ENCODE results near the gene CLIC4.

The CLIC4 gene

GRCh38 chr1:24726741-24727140 is 18.5 kb upstream of the CLIC4 start:
- ATAC-seq: no peak
- TF ChIP-seq RARB (CRISPR knock-in tag; IDR thresholded peaks at IDR 0.05) (no peak), SNAI2 (CRISPR knock-in tag; IDR thresholded peaks at IDR 0.05) (no peak)

GRCh38 chr1:24727501-24728216 is 17.6 kb upstream of the CLIC4 start:
- TF ChIP-seq RARB (CRISPR knock-in tag; IDR thresholded peaks at IDR 0.05) (no peak), GLIS3 (CRISPR knock-in tag; IDR thresholded peaks at IDR 0.05) (no peak), TSHZ2 (CRISPR knock-in tag; IDR thresholded peaks at IDR 0.05) (no peak), ZFP30 (CRISPR knock-in tag; IDR thresholded peaks at IDR 0.05) (no peak), BACH2 (CRISPR knock-in tag; IDR thresholded peaks at IDR 0.05; ENCODE audit: borderline replicate concordance) (no peak), CSDC2 (CRISPR knock-in tag; IDR thresholded peaks at IDR 0.05) (no peak), ISL1 (CRISPR knock-in tag; IDR thresholded peaks at IDR 0.05) (no peak), TOX (CRISPR knock-in tag; IDR thresholded peaks at IDR 0.05; ENCODE audit: borderline replicate concordance) (no peak), OSR1 (CRISPR knock-in tag; IDR thresholded peaks at IDR 0.05) (no peak), ZNF565 (CRISPR knock-in tag; conservative IDR thresholded peaks at IDR 0.05; ENCODE audit: low read depth) (no peak), ZNF8 (CRISPR knock-in tag; IDR thresholded peaks at IDR 0.05) (no peak), PATZ1 (CRISPR knock-in tag; IDR thresholded peaks at IDR 0.05; ENCODE audit: borderline replicate concordance) (no peak), POU6F1 (CRISPR knock-in tag; IDR thresholded peaks at IDR 0.05; ENCODE audit: borderline replicate concordance, low read depth) (no peak), ARNTL (CRISPR knock-in tag; IDR thresholded peaks at IDR 0.05; ENCODE audit: borderline replicate concordance, low read depth) (no peak), ZFP3 (CRISPR knock-in tag; IDR thresholded peaks at IDR 0.05) (no peak), TCF4 (CRISPR knock-in tag; IDR thresholded peaks at IDR 0.05; ENCODE audit: borderline replicate concordance) (no peak), SNAI2 (CRISPR knock-in tag; IDR thresholded peaks at IDR 0.05) (no peak), ZNF70 (CRISPR knock-in tag; IDR thresholded peaks at IDR 0.05) (no peak), ESRRG (CRISPR knock-in tag; IDR thresholded peaks at IDR 0.05) (no peak)
- ATAC-seq: peak; percentile 87

GRCh38 chr1:24728982-24729381 is 16.3 kb upstream of the CLIC4 start:
- ATAC-seq: no peak
- no peak for TF ChIP-seq TCF4 (CRISPR knock-in tag; IDR thresholded peaks at IDR 0.05; ENCODE audit: borderline replicate concordance)
- TF ChIP-seq ISL1 (CRISPR knock-in tag; IDR thresholded peaks at IDR 0.05): no peak
- no peak for TF ChIP-seq ESRRG (CRISPR knock-in tag; IDR thresholded peaks at IDR 0.05)
- TF ChIP-seq POU6F1 (CRISPR knock-in tag; IDR thresholded peaks at IDR 0.05; ENCODE audit: borderline replicate concordance, low read depth): no peak
- no peak for TF ChIP-seq TSHZ2 (CRISPR knock-in tag; IDR thresholded peaks at IDR 0.05)
- TF ChIP-seq ZNF565 (CRISPR knock-in tag; conservative IDR thresholded peaks at IDR 0.05; ENCODE audit: low read depth): no peak
- TF ChIP-seq ZNF70 (CRISPR knock-in tag; IDR thresholded peaks at IDR 0.05): no peak
- TF ChIP-seq PATZ1 (CRISPR knock-in tag; IDR thresholded peaks at IDR 0.05; ENCODE audit: borderline replicate concordance): no peak
- no peak for TF ChIP-seq GLIS3 (CRISPR knock-in tag; IDR thresholded peaks at IDR 0.05)
- TF ChIP-seq ZNF8 (CRISPR knock-in tag; IDR thresholded peaks at IDR 0.05): no peak
- no peak for TF ChIP-seq ARNTL (CRISPR knock-in tag; IDR thresholded peaks at IDR 0.05; ENCODE audit: borderline replicate concordance, low read depth)
- no peak for TF ChIP-seq BACH2 (CRISPR knock-in tag; IDR thresholded peaks at IDR 0.05; ENCODE audit: borderline replicate concordance)
- TF ChIP-seq ZFP3 (CRISPR knock-in tag; IDR thresholded peaks at IDR 0.05): no peak
- TF ChIP-seq CSDC2 (CRISPR knock-in tag; IDR thresholded peaks at IDR 0.05): no peak
- TF ChIP-seq ZFP30 (CRISPR knock-in tag; IDR thresholded peaks at IDR 0.05): no peak
- TF ChIP-seq TOX (CRISPR knock-in tag; IDR thresholded peaks at IDR 0.05; ENCODE audit: borderline replicate concordance): no peak
- no peak for TF ChIP-seq SNAI2 (CRISPR knock-in tag; IDR thresholded peaks at IDR 0.05)
- no peak for TF ChIP-seq RARB (CRISPR knock-in tag; IDR thresholded peaks at IDR 0.05)
- TF ChIP-seq CREB5 (CRISPR knock-in tag; IDR thresholded peaks at IDR 0.05; ENCODE audit: low read depth): no peak
